Omental fat pad (tissue), 4 donors: ENCODE results near the gene TDP2. TPM values are rescaled to one million over a fixed set of nuclear protein-coding genes. Genes with fewer than 3 reads are reported as not detected.

ENCODE experiments used
- ATAC-seq: fragments of 150-250 bp; one replicate; pipeline ENCODE4 v1.9.1; 2016; ENCODE audit warnings: mild to moderate bottlenecking, moderate library complexity; ENCODE audit not compliant: low FRiP score
- DNase-seq: peaks from one replicate; pipeline ENCODE4 v3.0.0-alpha.2; 2019; ENCODE audit warnings: low spot score
- total RNA-seq, 4 donors: library from RNA; depleted of rRNA; stranded (reverse); fragments of >200 nt; gene quantifications; one replicate each; pipeline ENCODE4 v1.1.0, GENCODE V29; 2016
- TF ChIP-seq, protein P1 (sequence below), 3 donors: fragments of 450-650 bp; IDR thresholded peaks; one replicate each; pipeline ENCODE4 v1.5.1; 2016 to 2017; ENCODE audit warnings: antibody characterized with exemption in 3 of 3, mild to moderate bottlenecking in 3 of 3, moderate library complexity in 2 of 3

TDP2 gene
- total RNA-seq, 4 donors from 2014 or later: 24.0 to 40.2 (median 33.1) TPM

GRCh38 chr6:24621626-24622289, 44.9 kb downstream of the TDP2 start:
- no peak for DNase-seq
- no peak for ATAC-seq
- TF ChIP-seq, protein P1, sequence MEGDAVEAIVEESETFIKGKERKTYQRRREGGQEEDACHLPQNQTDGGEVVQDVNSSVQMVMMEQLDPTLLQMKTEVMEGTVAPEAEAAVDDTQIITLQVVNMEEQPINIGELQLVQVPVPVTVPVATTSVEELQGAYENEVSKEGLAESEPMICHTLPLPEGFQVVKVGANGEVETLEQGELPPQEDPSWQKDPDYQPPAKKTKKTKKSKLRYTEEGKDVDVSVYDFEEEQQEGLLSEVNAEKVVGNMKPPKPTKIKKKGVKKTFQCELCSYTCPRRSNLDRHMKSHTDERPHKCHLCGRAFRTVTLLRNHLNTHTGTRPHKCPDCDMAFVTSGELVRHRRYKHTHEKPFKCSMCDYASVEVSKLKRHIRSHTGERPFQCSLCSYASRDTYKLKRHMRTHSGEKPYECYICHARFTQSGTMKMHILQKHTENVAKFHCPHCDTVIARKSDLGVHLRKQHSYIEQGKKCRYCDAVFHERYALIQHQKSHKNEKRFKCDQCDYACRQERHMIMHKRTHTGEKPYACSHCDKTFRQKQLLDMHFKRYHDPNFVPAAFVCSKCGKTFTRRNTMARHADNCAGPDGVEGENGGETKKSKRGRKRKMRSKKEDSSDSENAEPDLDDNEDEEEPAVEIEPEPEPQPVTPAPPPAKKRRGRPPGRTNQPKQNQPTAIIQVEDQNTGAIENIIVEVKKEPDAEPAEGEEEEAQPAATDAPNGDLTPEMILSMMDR (IDR thresholded peaks at IDR 0.05): no peak

DNA sequence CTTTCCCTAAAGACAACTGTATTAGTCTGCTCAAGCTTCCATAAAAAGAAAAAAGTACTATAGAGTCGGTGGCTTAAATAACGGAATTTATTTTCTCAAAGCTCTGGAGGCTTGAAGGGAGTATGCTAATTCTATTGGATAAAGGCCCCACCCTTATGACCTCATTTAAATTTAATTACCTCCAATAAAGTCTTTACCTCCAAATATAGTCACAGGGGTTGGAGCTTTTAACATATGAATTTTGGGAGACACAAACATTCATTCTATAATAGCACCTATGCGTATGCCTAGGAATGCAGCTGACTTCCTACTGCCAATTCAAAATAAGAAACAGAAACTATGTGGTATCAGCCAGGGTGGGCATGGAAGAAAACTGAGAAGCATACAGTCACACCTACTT, 46.1 kb downstream of the TDP2 start:
- TF ChIP-seq, protein P1 (IDR thresholded peaks at IDR 0.05): no peak
- no peak for DNase-seq

DNA sequence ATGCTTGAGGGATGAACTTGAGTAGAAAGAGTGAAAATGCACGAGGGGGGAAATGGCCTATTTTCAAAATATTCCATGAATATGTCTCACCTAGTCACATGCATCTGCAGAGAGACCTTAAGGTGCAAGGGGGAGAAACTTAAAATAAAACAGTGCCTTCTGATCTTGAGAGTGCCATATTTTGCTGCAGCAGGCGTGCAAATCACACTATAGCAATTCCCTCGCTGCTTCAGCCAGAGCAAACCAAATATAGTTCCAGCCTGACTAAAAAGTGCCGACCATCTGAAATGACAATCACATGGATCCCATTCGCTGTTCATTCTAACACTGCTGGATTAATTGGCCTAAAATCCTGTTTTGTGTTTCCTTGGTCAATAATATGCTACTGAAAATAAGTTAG, 47.0 kb downstream of the TDP2 start:
- ATAC-seq (no peak), DNase-seq (no peak)
- TF ChIP-seq, protein P1 (IDR thresholded peaks at IDR 0.05): no peak

More for the DNA sequence above, 46.1 kb downstream of the TDP2 start:
- ATAC-seq: no peak

GRCh38 chr6:24614648-24615047, 52.1 kb downstream of the TDP2 start:
- TF ChIP-seq, protein P1 (IDR thresholded peaks at IDR 0.05): no peak
- ATAC-seq (no peak), DNase-seq (no peak)

DNA sequence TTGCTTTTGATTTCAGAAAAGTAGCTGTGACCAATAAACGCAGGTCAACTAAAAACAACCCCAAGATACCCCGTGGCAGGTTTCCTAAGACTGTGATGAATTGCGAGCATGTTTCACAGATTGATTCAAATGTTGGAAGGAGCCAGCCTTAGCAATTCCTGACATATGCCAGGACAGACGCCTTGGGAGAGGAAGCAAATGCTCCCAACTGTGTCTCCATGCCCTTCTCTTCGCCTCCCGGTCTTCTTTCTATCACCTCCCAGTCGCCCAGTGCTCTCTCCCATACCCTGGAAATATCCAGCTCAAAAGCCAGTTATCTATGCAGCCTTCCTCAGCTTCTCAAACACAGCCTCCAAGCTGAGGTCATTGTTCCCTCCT, 52.7 kb downstream of the TDP2 start:
- TF ChIP-seq, protein P1 (IDR thresholded peaks at IDR 0.05): no peak
- DNase-seq (no peak), ATAC-seq (no peak)

- TF ChIP-seq, protein P1 (IDR thresholded peaks at IDR 0.05): no peak
These were observed 53.2 kb downstream of the TDP2 start for GRCh38 chr6:24613361-24614042.

DNA sequence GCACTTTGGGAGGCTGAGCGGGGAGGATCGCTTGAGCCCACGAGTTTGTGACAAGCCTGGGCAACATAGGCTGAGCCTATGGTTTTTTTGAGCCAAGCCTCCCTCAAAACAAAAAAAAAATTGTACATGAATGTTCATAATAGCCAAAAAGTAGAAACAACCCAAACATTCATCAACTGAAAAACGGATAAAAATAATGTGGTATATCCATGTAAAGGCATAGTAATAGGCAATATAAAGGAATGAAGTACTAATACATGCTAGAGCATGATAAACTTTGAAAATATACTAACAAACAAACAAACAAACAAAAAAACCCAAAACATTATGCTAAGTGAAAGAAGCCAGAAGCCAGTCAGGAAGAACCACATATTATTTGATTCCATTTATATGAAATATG, 56.0 kb downstream of the TDP2 start:
- ATAC-seq (no peak), DNase-seq (no peak)
- TF ChIP-seq, protein P1 (IDR thresholded peaks at IDR 0.05): no peak

More at GRCh38 chr6:24613361-24614042, 53.2 kb downstream of the TDP2 start:
- no peak for DNase-seq
- no peak for ATAC-seq
